ENCODE measurements around the gene FBXO22. TPM values are rescaled to one million over a fixed set of nuclear protein-coding genes. Genes with fewer than 3 reads are reported as not detected.

The FBXO22 gene
- total RNA-seq (10 to 100 TPM; 13.6 to 24.3 (median 20.0) TPM), polyA plus RNA-seq (10 to 100 TPM; 11.5 to 21.3 TPM)
- long read RNA-seq, donor 1, full-length matches to known transcripts: 34 of 42 reads
- long read RNA-seq, donor 1, partial matches to known transcripts: 1 of 42 reads
- long read RNA-seq, donor 1, other reads (novel, unspliced or antisense): 7 of 42 reads
- long read RNA-seq, donor 2, full-length matches to known transcripts: 18 of 18 reads
- long read RNA-seq, donor 2, partial matches to known transcripts: 0 of 18 reads
- long read RNA-seq, donor 2, other reads (novel, unspliced or antisense): 0 of 18 reads
- long read RNA-seq, donor 3, full-length matches to known transcripts: 22 of 26 reads
- long read RNA-seq, donor 3, partial matches to known transcripts: 0 of 26 reads
- long read RNA-seq, donor 3, other reads (novel, unspliced or antisense): 4 of 26 reads

GRCh38 chr15:75903331-75904239 lies at the start of gene FBXO22:
FBXO22 (plus strand) TSS chr15:75903878; CDS start chr15:75903964, 86 bp downstream.
- Histone ChIP-seq H3K4me3 (peak within 1 kb of the TSS; percentile 69), H3K27me3 (no peaks in the 10 kb centered on the region), H3K9me3 (no peaks in the 10 kb centered on the region), H3K27ac (peak within 1 kb of the TSS; percentile 48 to 79), H3K36me3 (no peaks in the 10 kb centered on the region), H3K4me1 (ENCODE audit: insufficient read depth) (peaks cover 4% of the 10 kb centered on the region)
- TF ChIP-seq POLR2A (IDR thresholded peaks at IDR 0.05): peak; percentile 55
- TF ChIP-seq CTCF (IDR thresholded peaks at IDR 0.05): no peak
- 1 to 4% (median 1%) methylated on average over 26 to 63 of the region's 63 CpGs for WGBS, 3 donors
- intact Hi-C loops (cut with DNase I): no loop called here
- peak; percentile 88 to 94 (median 90) for DNase-seq

DNA sequence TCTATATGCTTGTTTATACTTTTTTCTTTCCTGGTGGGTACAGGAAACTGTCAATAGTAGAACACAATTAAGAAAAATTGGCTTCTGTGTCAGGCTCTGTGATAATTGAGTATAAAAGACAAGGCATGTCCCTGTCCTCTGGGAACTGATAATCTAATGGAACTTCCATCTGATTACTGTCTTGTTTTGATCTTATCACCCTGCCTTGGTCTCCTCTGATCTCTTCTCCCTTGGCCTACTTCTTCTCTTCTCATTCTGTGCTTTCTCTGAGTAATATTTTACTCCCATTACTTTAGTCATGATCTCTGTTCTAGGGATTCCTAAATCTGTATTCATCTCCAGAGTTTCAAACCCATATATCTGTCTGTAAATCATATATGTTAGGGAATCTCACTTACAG lies 45.8 kb upstream of the FBXO22 start:
- H3K27ac ChIP-seq: no peak overlapping the region
- intact Hi-C loops (cut with DNase I): no loop called here
- TF ChIP-seq CTCF (IDR thresholded peaks at IDR 0.05): no peak
- no peak for TF ChIP-seq POLR2A (IDR thresholded peaks at IDR 0.05)
- no peak for TF ChIP-seq EP300 (IDR thresholded peaks at IDR 0.05)
- no peaks in the 10 kb centered on the region for H3K36me3 ChIP-seq
- DNase-seq: no peak
- H3K4me3 ChIP-seq: no peak overlapping the region
- no peaks in the 10 kb centered on the region for H3K9me3 ChIP-seq
- H3K27me3 ChIP-seq: no peaks in the 10 kb centered on the region
- no peaks in the 10 kb centered on the region for H3K4me1 ChIP-seq (ENCODE audit: insufficient read depth)

DNA sequence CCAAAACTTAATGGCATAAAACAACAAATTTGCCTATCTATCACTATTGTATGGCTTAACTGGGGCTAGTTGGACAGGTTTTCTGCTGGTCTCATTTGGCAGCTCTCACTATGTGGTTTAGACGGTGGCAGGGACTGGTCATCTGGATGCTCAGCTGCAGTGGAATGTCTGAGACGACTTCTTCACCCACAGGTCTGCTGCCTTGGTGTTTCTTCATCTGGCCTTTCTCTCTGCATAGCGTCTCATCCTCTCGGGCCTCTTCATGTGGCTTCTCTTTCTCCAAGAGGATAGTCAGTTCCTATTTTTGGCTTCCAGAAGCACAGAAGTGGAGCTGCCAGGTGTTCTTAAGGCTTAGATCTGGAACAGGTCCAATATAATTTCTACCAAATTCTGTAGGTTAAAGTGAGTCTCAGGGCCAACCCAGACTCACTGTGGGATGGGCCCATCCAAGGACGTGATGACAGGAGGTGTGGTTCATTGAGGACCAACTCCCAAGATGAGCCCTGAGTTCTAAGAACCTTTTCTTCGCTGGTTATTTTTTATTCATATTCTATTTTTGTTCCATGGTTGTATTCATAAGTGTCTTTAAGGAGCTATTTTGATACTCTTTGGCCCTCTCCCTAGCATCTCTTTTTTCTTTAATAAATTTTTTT lies 41.8 kb upstream of the FBXO22 start:
- TF ChIP-seq POLR2A (IDR thresholded peaks at IDR 0.05) (no peak), CTCF (IDR thresholded peaks at IDR 0.05) (no peak), EP300 (IDR thresholded peaks at IDR 0.05) (no peak)
- Histone ChIP-seq H3K4me3 (no peak overlapping the region), H3K27me3 (no peaks in the 10 kb centered on the region), H3K36me3 (no peaks in the 10 kb centered on the region), H3K27ac (no peak overlapping the region), H3K4me1 (ENCODE audit: insufficient read depth) (no peaks in the 10 kb centered on the region), H3K9me3 (no peaks in the 10 kb centered on the region)
- no peak for DNase-seq
- intact Hi-C loops (cut with DNase I): no loop called here
- WGBS, 3 donors: 91 to 94% (median 93%) methylated on average over 6 of the region's 6 CpGs

GRCh38 chr15:75862796-75863195 lies 40.9 kb upstream of the FBXO22 start:
- DNase-seq: no peak
- 98 to 100% (median 98%) methylated on average over 1 of the region's 1 CpG for WGBS, 3 donors
- no peaks in the 10 kb centered on the region for H3K36me3 ChIP-seq
- H3K27me3 ChIP-seq: no peaks in the 10 kb centered on the region
- intact Hi-C loops (cut with DNase I): no loop called here
- no peaks in the 10 kb centered on the region for H3K4me1 ChIP-seq (ENCODE audit: insufficient read depth)
- H3K4me3 ChIP-seq: no peak overlapping the region
- H3K27ac ChIP-seq: no peak overlapping the region
- no peaks in the 10 kb centered on the region for H3K9me3 ChIP-seq
- TF ChIP-seq POLR2A (IDR thresholded peaks at IDR 0.05): no peak
- TF ChIP-seq EP300 (IDR thresholded peaks at IDR 0.05): no peak
- TF ChIP-seq CTCF (IDR thresholded peaks at IDR 0.05): no peak

Data from ovary (tissue), 10 donors.